GM18511 (cell line): ENCODE results near the gene NLRP1.

Source experiments
- ATAC-seq: cut with Tn5 transposase; IDR thresholded peaks from one replicate; pipeline ENCODE4 v1.9.1; 2021; ENCODE audit warnings: mild to moderate bottlenecking, moderate library complexity; ENCODE audit not compliant: unreplicated experiment

Gene NLRP1

DNA sequence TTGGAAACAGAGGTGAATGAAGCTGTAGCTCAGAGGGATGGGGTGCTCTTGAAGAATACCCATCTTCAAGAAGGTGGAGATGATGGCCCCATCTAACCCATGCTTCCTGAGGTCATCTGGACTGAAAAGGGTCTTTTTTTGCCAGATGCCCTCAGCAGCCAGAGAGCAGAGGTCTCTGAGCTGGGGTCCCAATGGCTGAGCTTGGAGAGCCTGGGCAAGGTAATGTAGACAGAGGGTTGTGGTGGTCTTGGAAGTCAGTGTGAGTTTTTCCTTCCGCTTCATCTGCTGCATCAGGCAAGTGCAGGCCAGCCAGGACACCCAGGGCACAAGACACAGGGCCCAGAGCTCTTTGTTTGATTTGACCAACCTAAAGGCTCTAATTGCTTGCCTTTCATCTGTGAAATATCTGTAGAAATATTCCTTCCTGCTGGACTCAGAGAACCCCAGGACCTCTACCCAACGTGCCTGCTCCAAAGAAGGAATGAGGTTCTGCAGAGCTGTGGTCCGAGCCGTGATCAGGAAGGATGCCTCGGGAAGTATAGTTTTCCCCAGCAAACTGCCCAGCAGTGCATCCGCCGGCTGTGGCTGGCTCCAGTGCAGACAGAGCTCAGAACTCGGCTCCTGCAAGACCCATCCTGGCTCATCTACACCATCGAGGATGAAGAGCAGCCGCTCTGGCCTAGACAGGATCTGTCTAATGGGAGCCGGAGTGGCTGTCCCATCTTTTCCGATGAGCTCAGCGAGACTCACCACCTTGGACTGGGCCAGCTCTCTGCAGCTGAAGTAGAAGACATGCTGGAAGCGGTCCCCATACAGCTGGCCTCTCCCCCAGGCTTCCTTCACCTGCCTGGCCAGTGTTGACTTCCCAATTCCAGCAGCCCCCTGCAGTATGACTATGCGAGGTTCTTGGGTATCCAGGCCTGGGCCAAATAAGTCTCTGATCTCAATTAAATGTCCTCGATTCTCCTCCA lies 25.2 kb downstream of the NLRP1 start:
- ATAC-seq: no peak

DNA sequence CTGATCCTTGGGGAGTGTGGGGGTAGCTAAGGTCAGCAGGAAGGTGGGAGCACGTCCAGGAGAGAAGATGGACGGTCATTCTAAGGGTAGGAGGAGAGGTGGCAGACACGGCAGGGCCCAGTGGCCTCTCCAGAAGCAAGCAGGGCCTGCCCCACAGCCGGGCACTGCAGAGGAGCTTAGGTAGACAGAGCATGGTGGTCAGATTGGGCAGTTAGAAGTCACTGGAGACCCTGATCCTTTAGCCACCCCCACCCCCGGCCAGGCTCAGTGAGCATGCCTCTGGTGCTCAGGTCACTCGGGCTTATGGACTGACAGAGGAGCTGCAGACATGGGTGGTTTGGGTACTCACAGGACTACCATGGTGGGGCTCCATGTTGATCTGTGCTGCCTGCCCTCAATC lies 26.3 kb downstream of the NLRP1 start:
- ATAC-seq: no peak

DNA sequence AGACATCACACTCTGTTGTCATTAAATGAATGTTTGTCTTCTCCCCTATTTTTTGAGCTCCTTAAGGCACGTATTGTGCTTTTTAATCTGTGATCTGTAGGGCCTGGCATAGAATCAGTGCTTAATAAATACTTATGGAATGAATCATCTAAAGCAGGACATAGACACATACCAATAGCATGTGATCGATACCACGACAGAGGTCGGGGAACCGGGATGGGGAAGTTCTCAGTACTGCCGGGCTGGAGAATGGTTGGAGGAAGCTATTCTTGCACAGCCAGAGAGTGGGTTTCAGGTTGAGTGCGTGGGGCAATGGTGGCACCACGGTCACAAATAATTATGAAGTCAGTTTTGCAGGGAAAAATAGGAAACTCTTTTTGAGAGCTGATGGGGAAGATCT lies 26.8 kb downstream of the NLRP1 start:
- ATAC-seq: no peak

DNA sequence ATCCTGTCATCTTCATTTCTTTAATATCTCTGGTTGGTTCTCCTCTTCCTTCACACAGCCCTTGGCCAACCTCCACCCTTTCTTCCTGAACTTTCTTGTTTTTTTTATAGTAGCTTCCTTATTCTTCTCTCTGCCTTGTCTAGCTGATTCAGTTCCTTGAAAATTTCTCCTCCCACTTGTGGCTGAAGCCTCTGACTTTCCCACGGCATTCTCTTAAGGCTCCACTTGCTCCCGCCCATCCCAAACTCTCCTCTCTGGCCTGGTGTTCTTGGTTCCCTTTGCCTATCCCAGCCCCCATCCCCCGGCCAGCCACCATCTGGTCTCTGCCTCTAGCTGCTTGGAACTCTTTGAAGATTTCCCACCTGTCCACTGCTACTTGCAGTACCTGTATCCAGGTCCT lies 29.1 kb downstream of the NLRP1 start:
- no peak for ATAC-seq

DNA sequence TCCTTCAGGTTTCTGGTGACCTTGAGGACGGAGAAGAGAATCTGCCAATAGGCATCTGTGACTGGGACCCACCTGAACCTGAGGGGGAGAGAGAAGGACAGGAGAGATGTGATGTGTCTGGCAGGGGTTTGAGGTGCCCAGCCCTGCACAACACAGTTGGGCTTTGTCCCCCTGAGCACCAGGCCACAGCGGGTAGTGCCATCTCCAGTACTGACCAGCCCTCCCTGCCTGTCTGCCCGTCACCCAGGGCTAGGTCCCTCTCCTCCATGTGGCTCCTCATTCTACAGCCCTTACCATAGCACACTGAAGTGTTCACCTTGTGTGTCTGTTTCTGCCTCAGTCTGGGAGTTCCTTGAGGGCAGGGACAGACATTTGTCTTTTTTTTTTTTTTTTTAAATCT lies 30.8 kb downstream of the NLRP1 start:
- no peak for ATAC-seq

DNA sequence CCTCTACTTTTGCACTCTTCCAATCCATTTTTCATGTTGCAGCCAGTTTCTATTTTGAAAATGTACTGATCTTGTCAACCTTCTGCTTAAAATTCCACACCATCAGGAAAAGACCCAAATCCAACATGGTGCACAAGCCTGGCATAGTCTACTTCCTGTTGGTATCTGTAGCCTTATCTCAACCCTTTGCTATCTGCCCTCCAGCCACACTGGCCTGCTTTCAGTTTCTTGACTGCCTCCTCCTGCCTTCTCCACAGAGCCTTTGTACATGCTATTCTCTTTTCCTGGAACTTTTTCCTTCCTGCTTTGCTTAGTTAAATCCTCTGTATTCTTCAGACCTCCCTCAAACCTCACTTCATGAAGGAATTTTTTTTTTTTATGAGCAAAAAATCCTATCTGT lies 31.5 kb downstream of the NLRP1 start:
- no peak for ATAC-seq

DNA sequence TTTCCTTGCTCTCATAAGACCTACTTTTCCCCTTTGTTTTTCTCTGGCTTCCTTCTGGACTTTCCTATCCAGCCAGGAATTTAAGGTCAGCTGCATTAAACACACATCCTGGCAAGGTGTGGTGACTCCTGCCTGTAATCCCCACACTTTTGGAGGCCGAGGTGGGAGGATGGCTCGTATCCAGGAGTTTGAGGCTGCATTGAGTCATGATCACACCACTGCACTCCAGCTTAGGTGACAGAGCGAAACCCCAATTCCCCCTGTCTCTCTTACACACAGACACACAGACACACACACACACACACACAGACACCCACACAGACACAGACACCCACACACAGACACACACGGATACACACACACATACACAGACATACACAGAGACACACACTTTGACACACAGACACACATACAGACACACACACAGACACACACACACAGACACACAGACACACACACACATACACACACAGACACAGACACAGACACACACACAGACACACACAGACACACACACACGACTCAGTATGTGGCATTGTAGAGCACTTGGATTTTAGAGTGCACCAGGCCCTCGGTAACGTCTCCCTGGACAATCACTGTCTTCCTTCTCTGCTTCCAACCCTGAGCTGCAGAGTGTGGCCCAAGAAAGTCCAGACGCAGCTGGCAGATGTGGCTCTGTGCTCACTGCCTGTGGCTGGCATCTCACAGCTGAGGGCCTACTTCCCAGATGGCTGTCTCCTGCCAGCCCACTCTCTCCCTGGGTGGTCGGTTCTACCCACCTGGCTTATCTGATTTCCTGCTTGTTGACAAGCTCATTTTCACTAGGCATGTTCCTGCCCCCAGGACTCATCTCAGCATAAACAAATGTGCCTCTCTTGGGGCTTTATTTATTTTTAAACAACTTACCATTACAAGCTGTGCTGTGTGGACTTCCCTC lies 39.0 kb downstream of the NLRP1 start:
- ATAC-seq: no peak

DNA sequence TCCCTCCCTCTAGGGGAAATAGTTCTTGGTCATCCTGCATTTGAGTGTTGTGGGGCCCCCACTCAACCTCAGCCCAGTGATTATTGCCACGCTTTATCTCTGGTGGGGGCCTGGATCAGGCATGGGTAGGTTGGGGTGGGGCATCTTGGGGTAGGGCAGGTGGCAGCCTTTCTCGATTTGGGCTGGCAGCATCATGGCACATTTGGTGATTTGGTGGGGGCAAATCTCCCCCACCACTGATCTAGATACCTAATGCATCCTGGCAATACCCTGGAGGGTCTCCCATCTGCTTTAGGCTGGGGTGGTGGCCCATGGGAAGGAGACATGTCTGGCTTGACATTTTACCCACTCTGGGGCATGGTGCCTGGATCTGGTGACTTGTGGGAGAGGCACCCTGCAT lies 40.2 kb downstream of the NLRP1 start:
- no peak for ATAC-seq

DNA sequence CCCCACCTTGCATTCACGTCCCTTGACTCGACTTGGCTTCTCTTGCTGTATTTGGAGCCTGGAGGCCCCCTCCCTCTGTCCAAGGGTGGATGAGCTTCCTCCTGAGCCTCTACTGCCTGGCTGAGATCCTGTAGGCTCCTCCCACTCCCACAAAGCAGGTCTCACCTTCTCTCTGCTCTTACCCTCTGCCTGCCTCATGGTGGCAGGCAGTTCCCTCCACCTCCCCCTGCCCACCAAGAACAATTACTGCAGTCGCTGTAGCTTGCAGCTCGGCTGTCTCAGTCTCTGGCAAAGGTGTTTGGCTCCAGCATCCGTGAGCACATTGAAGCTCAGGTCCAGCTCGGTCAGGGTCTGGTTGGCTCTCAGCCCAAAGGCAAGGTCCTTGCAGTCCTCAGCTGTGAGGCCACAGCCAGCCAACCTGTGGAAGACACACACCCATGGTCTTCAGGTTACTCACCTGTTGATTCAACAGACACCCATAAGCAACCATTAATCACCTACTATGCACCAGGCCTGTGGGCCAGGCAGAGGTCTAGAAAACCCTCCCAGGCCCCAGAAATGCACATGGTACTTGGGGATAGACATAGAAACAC lies 42.6 kb downstream of the NLRP1 start:
- no peak for ATAC-seq

DNA sequence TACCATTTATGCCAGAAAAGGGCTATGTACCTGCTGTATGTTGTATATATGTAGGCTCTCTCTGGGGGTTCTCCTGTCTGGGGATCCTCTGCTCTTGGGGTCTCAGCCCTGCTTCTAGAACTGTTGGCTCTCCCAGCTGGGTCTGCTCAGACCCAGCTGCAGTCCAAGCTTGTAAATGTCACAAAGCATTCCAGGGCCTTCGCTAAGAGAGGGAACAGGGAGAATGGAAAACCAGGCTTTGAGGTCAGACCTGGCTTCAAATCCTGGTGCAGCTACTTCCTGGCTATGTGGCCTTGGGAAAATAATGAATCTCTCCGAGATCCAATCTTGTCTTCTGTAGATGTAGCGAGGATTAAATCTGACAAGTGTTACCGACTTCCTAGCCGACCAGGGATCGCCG lies 44.0 kb downstream of the NLRP1 start:
- no peak for ATAC-seq

DNA sequence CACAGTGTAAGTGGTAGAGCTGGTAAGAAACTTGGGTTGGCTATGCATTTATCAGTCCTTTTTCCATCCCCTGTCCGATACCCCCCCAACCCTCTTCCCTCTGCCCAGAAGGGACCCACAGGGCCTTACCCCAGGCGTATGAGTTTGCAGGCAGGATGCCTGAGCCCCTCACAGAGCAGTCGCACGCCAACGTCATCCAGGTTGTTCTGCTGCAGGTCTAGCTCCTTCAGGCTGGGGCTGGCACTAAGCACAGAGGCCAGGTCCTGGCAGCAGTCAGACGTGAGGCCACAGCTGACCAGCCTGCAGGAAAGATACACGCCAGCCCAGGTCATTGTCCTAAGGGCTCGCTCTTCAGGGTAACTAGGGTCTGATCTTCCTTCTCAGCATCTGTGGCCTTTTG lies 45.0 kb downstream of the NLRP1 start:
- no peak for ATAC-seq

DNA sequence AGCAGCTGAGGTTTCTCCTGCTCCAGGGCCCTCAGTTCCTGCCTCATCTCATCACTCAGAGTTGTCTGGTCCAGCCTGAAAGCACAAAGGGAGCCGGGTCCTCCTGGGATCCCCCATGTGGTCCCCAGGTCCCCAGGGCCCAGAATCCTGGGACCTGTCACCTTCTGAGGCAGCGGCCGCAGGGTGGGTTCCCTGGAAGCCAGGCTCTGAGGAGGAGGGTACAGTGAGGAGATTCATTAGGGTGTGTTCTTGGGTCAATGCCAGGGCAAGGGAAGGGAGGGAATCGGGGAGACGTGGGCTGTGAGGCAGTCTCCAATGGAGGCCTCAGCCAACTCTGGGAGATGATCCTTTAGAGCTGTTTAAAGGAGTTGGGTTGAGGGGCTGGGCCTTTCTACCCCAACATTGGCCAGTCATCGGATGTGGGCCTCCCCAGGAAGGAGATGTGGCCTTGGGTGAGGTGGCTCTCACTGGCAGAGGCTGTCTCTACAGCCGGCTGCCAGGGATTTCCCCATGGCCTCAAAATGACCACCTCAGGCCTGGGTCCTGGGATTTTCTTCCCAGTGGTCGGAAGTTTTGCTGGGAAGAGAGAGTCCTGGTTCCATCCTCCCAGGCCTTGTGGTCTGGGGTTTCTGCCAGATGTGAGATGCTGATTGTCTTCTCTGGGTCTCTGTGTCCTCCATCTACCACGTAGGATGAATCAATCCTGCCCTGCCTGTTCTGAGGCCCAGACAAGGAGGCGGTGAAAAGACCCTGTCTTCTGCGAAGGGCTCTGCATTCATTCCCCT lies 47.3 kb downstream of the NLRP1 start:
- ATAC-seq: no peak

DNA sequence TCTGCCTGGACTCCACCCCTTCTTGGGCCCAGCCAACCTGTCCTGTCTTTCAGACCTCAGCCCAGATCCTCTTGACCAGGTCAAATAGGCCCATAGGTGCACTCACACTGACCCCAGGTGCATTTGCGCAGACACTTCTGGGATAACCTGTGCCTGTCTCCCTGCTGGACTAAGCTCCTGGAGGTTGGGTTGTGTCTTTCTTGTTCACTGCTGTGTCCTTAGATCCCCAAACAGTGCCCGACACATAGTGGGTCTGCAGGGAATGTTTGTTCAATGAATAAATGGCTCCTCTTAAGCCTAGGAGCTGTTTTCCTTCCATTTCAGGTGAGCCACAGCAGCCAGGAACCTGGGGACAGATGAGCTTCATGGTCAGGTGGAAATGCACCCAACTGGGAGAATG lies 48.9 kb downstream of the NLRP1 start:
- ATAC-seq: no peak

DNA sequence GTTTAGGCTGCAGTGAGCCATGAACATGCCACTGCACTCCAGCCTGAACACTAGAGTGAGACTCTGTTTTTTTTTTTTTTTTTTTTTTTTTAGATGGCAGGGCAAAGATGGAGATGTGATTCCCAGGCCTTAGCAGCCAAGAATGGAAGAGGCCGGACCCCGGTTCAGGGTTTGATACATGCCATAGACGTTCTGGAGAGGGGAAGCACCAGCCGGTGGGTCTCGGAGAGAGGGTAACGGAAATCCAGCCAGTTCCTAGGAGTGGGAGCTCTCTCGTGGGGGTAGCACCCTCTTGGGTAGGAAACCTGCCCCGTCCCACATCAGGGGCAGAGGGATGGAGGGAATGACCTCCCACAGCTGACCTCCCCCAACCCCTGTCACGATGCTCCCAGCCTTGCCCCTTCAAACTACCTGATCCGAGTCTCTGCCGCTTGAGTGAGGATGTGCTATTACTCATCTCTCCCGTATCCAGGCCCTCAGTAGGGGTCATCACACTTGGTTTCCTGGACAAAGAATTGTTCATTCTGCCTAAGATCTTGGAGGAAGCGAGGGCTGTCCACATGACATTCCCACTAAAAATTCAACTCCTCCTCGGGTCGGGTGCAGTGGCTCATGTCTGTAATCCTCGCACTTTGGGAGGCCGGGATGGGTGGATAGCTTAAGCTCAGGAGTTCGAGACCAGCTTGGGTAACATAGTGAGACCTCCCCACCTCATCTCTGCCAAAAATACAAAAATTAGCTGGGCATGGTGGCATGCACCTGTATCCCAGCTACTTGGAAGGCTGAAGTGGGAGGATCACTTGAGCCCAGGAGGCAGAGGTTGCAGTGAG lies 50.6 kb downstream of the NLRP1 start:
- ATAC-seq: no peak

DNA sequence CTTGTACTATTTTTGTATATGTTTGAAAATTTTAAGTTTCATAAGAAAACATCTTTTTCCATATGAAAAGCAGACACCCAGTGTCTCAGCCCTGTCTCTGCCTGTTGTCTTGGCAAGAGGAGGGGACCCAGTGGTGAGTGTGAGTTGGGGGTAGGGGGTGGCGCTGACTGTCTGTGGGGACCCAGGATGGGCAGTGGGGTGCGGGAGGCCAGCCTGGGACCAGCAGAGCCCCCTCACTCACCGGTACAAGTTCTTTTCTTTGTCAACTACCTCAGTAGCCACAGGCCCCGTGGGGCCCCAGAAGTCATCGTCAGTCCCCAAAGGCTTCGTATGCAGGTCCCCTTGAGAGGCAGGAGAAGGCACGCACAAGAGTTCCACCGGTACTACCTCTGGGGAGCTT lies 51.7 kb downstream of the NLRP1 start:
- ATAC-seq: no peak

DNA sequence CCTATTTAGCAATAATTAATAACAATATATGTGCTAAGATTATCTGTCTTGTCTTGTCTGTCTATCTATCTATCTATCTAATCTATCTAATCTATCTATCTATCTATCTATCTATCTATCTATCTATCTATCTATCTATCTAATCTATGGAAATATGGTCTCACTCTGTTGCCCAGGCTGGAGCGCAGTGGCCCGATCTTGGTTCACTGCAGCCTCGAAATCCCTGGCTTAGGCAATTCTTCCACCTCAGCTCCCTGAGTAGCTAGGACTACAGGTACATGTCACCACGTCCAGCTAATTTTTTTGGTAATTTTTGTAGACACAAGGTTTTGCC lies 53.3 kb downstream of the NLRP1 start:
- no peak for ATAC-seq

DNA sequence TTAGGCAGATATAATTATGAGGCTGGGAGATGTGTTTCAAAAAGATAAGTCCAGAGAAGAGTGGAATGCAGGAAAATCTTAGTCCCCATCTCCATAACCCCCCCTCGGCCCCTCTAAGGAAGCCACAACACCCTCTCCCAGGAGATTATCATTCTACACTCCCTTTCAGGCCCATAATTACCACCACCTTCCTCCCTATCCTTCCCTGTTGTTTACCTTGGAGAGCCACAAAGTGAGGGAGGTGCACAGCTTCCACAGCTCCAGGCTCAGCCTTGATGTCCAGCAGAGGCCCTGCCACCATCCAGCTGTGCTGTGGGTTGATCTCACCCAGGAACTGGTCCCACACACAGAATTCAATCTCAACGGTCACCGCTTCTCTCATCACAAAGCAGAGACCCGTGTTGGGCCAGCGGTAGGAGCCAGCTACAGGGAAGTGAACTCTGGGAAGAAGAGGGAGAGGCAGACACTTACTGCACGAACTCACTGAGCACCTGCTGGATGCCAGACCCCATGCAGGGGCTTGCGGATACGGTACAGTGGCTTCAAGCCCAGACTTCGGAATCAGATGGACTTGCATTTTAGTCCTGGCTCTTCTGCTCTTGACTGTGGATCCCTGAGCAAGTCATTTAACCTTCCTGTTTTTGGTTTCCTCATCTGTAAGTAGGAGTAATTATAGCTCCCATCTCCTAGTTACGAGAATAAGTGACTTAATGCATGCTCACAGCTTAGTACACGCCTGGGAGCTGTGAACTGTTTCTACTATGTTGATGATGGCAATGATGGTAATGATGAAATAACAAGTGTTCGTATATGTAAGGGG lies 53.8 kb downstream of the NLRP1 start:
- no peak for ATAC-seq

DNA sequence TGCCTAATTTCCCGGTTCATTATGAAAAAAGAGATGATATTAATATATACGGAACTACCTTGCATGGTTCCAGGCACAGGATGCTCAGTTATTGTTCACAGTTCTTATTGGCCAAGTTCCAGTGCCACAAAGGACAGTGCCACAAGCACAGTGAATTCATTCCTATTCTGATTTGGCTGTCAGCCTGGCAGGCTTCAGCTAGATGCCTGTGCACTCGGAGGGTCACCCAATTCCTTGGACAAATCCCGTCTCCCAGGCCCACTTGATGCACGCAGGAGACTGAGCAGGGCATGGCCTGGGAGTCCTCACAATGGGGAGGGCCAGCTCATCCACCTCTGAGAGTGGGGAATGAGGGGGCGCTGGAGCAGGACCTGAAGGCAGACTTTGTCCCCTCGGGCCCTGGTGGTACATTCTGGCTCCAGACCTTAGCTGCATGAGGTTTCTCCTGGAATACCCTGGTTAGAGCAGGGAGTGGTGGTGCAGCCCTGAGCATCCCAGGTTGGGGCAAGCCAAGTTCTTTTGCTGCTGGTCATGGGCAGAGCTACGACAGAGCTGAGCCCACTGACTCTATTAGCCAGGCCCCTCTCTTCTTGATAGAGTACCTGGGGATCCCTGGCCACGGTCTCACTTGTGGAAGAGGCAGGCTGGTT lies 56.6 kb downstream of the NLRP1 start:
- ATAC-seq: no peak
